ENCODE data around the gene SPATS2L.

DNA sequence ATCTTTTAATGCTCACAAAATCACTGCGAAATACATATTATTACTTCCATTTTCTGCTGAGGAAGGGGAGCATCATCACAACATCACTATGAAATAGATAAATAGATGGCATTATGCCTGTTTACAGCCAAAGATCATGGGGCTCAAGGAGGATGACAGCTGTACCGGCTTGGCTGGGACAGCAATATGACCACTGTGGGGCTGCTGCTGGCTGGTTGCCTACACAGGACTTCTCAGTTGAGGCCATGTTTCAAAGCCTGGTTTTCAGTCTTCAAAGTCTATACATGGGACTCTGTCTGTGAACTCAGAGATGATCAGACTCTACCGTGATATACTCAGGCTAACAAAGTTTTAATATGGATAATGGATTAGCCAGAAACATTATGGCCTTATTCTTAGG lies 58.7 kb downstream of the SPATS2L start:
- TF ChIP-seq, protein P1, sequence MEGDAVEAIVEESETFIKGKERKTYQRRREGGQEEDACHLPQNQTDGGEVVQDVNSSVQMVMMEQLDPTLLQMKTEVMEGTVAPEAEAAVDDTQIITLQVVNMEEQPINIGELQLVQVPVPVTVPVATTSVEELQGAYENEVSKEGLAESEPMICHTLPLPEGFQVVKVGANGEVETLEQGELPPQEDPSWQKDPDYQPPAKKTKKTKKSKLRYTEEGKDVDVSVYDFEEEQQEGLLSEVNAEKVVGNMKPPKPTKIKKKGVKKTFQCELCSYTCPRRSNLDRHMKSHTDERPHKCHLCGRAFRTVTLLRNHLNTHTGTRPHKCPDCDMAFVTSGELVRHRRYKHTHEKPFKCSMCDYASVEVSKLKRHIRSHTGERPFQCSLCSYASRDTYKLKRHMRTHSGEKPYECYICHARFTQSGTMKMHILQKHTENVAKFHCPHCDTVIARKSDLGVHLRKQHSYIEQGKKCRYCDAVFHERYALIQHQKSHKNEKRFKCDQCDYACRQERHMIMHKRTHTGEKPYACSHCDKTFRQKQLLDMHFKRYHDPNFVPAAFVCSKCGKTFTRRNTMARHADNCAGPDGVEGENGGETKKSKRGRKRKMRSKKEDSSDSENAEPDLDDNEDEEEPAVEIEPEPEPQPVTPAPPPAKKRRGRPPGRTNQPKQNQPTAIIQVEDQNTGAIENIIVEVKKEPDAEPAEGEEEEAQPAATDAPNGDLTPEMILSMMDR (conservative IDR thresholded peaks at IDR 0.05; ENCODE audit: low read depth in 2 of 2), result no peak
- TF ChIP-seq POLR2AphosphoS5 (IDR thresholded peaks at IDR 0.05; ENCODE audit: low read depth), result no peak
- no peak for TF ChIP-seq JUNB (IDR thresholded peaks at IDR 0.05; ENCODE audit: unreplicated experiment)
- TF ChIP-seq EZH2 (IDR thresholded peaks at IDR 0.05; ENCODE audit: low read depth, unreplicated experiment), result no peak
- TF ChIP-seq, protein P2, sequence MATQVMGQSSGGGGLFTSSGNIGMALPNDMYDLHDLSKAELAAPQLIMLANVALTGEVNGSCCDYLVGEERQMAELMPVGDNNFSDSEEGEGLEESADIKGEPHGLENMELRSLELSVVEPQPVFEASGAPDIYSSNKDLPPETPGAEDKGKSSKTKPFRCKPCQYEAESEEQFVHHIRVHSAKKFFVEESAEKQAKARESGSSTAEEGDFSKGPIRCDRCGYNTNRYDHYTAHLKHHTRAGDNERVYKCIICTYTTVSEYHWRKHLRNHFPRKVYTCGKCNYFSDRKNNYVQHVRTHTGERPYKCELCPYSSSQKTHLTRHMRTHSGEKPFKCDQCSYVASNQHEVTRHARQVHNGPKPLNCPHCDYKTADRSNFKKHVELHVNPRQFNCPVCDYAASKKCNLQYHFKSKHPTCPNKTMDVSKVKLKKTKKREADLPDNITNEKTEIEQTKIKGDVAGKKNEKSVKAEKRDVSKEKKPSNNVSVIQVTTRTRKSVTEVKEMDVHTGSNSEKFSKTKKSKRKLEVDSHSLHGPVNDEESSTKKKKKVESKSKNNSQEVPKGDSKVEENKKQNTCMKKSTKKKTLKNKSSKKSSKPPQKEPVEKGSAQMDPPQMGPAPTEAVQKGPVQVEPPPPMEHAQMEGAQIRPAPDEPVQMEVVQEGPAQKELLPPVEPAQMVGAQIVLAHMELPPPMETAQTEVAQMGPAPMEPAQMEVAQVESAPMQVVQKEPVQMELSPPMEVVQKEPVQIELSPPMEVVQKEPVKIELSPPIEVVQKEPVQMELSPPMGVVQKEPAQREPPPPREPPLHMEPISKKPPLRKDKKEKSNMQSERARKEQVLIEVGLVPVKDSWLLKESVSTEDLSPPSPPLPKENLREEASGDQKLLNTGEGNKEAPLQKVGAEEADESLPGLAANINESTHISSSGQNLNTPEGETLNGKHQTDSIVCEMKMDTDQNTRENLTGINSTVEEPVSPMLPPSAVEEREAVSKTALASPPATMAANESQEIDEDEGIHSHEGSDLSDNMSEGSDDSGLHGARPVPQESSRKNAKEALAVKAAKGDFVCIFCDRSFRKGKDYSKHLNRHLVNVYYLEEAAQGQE (IDR thresholded peaks at IDR 0.05; ENCODE audit: unreplicated experiment), result no peak
- TF ChIP-seq, protein P3, sequence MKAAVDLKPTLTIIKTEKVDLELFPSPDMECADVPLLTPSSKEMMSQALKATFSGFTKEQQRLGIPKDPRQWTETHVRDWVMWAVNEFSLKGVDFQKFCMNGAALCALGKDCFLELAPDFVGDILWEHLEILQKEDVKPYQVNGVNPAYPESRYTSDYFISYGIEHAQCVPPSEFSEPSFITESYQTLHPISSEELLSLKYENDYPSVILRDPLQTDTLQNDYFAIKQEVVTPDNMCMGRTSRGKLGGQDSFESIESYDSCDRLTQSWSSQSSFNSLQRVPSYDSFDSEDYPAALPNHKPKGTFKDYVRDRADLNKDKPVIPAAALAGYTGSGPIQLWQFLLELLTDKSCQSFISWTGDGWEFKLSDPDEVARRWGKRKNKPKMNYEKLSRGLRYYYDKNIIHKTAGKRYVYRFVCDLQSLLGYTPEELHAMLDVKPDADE (IDR thresholded peaks at IDR 0.05), result no peak
- no peak for TF ChIP-seq STAT1 (IDR thresholded peaks at IDR 0.05; ENCODE audit: unreplicated experiment)

Data from GM23338 (cell line).